Stimulated activated naive B cell treated with anti-CD40 and anti-IgM and Interleukin-4, amounts not matched to agents 10 μg/mL and 1 μg/mL and 100 μg/mL, for 72 hours (primary cell): ENCODE measurements around the gene LEPROT.
"Not testable (repeated sequence)": the region's sequence is repeated elsewhere in the genome, so short reads cannot be mapped to it uniquely, and the experiment has no call there.

Source experiments
- ATAC-seq, 2 donors: fragments of 150-1000 bp; cut with Tn5 transposase; replicated peaks; 2 replicates each; pipeline ENCODE4 v1.10.0; 2021; ENCODE audit warnings: moderate library complexity in 1 of 2
- DNase-seq: peaks from one replicate; pipeline ENCODE4 v3.0.0; 2021
- H3K27ac Mint-ChIP-seq: one replicate; pipeline ENCODE4 v1.8.0; 2022; ENCODE audit warnings: mild to moderate bottlenecking, mixed read lengths
- H3K27me3 Mint-ChIP-seq, 2 donors: one replicate each; pipeline ENCODE4 v1.8.0; 2022; ENCODE audit warnings: mixed read lengths in 2 of 2
- H3K36me3 Mint-ChIP-seq, 2 donors: one replicate each; pipeline ENCODE4 v1.8.0; 2022; ENCODE audit warnings: mixed read lengths in 2 of 2, mild to moderate bottlenecking in 1 of 2
- H3K4me1 Mint-ChIP-seq, 2 donors: one replicate each; pipeline ENCODE4 v1.8.0; 2022; ENCODE audit warnings: mixed read lengths in 2 of 2, mild to moderate bottlenecking in 1 of 2
- H3K4me3 Mint-ChIP-seq, 2 donors: one replicate each; pipeline ENCODE4 v1.8.0; 2022; ENCODE audit warnings: mild to moderate bottlenecking in 2 of 2, mixed read lengths in 2 of 2, moderate library complexity in 1 of 2
- H3K9me3 Mint-ChIP-seq, 2 donors: one replicate each; pipeline ENCODE4 v1.8.0; 2022; ENCODE audit warnings: mixed read lengths in 2 of 2, mild to moderate bottlenecking in 1 of 2

Gene LEPROT

DNA sequence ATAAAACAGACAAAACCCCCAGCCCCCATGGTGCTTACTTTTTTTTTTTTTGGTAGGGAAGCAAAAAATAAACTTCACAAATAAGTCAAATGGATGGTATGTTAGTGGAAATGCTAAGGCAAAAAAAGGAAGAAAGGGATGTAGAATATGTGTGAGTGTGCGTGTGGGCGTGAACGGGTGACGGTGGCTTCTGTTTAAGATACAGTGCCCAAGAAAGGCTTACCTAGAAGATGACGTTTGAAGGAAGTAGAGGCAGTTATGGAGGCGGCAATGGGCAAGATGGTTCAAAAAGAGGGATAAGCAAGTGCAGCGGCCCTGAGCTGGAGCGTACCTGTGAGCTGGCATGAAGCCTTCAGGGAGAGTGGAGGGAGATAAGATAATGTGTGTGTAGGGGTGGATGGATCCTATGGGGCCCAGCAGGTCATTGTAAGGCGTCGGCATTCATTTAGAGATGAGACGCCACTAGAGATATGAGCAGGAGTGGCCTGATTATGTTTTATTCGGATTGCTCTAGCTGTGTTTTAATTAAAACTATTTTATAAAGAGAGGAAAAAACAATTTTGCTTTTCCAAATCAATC lies 19.9 kb downstream of the LEPROT start:
- Mint-ChIP-seq H3K27ac (no peak overlapping the region), H3K27me3 (no peaks in the 10 kb centered on the region), H3K36me3 (peaks cover 1 to 8% of the 10 kb centered on the region in 2 donors), H3K4me1 (no peaks in the 10 kb centered on the region), H3K4me3 (no peak overlapping the region), H3K9me3 (no peaks in the 10 kb centered on the region)
- no peak for ATAC-seq
- DNase-seq, result no peak

DNA sequence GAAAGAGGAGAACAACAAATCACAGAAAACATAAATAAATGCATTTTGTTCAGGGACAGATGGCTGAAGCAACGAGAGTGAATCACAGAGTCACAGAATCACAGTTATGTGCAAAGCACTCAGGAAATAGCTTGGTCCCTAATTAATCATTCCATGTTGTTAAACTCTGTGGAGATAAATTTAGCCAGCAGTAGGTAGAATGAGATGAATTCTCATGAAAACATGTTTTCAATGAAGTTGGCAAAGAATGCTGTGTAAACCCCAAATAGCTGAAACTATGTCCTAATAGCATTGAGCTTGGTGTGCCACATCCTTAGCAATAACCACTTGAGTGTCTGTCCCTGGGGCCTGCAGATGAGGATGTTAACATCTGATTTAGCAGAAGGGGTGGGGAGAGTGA lies 20.4 kb downstream of the LEPROT start:
- no peaks in the 10 kb centered on the region for H3K4me1 Mint-ChIP-seq
- peaks cover 1 to 8% of the 10 kb centered on the region in 2 donors for H3K36me3 Mint-ChIP-seq
- no peak overlapping the region for H3K27ac Mint-ChIP-seq
- no peaks in the 10 kb centered on the region for H3K9me3 Mint-ChIP-seq
- ATAC-seq (no peak), DNase-seq (no peak)
- no peak overlapping the region for H3K4me3 Mint-ChIP-seq
- H3K27me3 Mint-ChIP-seq, result no peaks in the 10 kb centered on the region

DNA sequence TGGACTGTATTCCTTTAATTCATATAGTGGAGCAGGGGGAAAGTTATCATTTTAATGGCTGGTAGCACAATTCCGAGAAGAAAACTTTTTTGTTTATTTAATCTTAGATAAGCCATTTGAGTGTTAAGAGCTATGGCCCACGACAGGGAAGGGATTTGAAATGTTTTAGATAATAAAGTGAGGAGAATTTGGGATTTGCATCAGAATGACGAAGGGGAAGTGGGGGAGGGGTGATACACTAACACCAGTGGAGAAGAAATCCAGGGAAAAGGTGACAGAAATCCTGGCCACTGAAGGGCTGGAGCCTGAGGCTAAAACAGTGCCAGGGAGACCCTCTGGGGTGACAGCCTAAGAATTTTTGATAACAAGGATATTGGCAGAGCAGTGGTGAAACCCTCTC lies 21.0 kb downstream of the LEPROT start:
- Mint-ChIP-seq H3K36me3 (peaks cover 1 to 5% of the 10 kb centered on the region in 2 donors), H3K4me1 (no peaks in the 10 kb centered on the region), H3K27me3 (no peaks in the 10 kb centered on the region), H3K27ac (no peak overlapping the region), H3K4me3 (no peak overlapping the region), H3K9me3 (no peaks in the 10 kb centered on the region)
- DNase-seq, result no peak
- no peak for ATAC-seq

DNA sequence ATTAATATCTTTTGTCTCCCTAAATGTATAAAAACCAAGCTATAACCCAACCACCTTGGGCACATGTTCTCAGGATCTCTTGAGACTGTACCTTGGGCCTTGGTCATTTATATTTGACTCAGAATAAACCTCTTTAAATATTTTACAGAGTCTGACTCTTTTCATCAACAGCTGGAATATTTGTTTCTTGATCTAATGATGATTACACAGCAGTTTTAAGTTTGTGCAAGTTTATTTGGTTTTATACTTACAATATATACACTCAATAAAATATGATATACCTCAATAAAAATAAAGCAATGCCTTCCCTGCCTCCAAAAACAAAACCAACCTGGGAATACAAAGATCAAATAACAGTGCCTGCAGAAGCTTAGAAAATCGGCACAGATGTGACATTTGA lies 22.0 kb downstream of the LEPROT start:
- no peak for DNase-seq
- ATAC-seq, result no peak
- H3K4me1 Mint-ChIP-seq, result no peaks in the 10 kb centered on the region
- H3K27me3 Mint-ChIP-seq, result no peaks in the 10 kb centered on the region
- peaks cover 1 to 2% of the 10 kb centered on the region in 2 donors for H3K36me3 Mint-ChIP-seq
- no peaks in the 10 kb centered on the region for H3K9me3 Mint-ChIP-seq
- H3K27ac Mint-ChIP-seq, result no peak overlapping the region
- no peak overlapping the region for H3K4me3 Mint-ChIP-seq

DNA sequence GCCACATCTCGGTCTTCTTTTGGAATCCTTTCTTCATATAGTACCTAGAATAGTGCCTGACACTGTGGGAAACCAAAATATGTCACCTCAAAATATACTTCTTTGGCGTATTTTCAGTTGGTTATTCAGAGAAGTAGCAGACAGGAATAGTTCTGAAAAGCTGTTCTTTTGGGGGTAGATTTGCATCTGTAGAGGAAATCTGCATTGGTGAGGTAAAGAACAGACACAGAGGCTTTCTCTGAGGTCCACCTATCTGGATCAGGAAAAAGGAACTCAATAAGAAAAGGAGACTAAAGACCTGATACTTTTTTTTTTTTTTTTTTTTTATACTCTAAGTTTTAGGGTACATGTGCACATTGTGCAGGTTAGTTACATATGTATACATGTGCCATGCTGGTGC lies 23.2 kb downstream of the LEPROT start:
- peaks cover 0 to 1% of the 10 kb centered on the region in 2 donors for H3K36me3 Mint-ChIP-seq
- no peaks in the 10 kb centered on the region for H3K4me1 Mint-ChIP-seq
- no peak overlapping the region for H3K4me3 Mint-ChIP-seq
- ATAC-seq (no peak), DNase-seq (no peak)
- no peaks in the 10 kb centered on the region for H3K9me3 Mint-ChIP-seq
- H3K27ac Mint-ChIP-seq, result no peak overlapping the region
- no peaks in the 10 kb centered on the region for H3K27me3 Mint-ChIP-seq

DNA sequence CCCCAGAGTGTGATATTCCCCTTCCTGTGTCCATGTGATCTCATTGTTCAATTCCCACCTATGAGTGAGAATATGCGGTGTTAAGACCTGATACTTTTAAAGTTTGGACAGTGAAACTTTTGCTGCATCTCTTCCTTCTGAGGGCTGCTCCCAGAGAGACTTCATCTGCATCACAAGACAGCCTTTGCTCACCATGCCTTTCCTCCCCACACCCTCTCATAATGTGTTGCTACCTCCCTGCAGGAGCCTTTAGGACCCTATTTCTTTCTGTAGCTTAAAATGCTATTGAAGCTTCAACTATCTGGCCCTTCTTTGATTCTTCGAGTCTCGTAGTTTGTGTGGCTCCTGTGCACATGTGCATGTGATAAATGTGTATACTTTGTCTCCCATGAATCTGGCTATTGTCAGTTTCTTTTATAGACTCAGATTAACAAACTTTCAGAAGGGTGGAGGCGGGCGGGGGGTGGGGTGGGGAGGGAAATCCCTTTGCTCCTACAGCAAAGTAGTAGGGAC lies 23.7 kb downstream of the LEPROT start:
- no peak overlapping the region for H3K4me3 Mint-ChIP-seq
- ATAC-seq (no peak), DNase-seq (no peak)
- H3K4me1 Mint-ChIP-seq, result no peaks in the 10 kb centered on the region
- H3K27me3 Mint-ChIP-seq, result no peaks in the 10 kb centered on the region
- H3K27ac Mint-ChIP-seq, result no peak overlapping the region
- no peaks in the 10 kb centered on the region for H3K9me3 Mint-ChIP-seq
- peaks cover 0 to 1% of the 10 kb centered on the region in 2 donors for H3K36me3 Mint-ChIP-seq

DNA sequence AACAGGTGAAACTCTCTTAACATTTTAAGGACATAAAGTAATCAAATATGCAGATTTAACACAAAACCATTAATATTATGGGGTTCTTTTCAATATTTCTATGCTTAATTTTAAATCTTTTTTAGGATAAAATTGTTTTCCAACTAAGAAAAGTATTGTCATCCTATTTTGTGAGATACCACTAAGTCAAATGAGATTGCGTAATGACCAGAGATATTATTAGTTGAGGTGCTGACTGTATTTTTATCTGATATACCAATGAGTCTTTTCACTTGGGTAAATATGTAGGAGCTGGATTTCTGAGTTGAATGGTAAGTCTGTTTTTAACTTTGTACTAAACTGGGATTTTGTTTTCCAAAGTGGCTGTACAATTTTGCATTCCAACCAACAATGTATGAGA lies 25.4 kb downstream of the LEPROT start:
- no peaks in the 10 kb centered on the region for H3K9me3 Mint-ChIP-seq
- H3K4me1 Mint-ChIP-seq, result no peaks in the 10 kb centered on the region
- H3K4me3 Mint-ChIP-seq, result no peak overlapping the region
- no peak for ATAC-seq
- DNase-seq, result no peak
- H3K27me3 Mint-ChIP-seq, result no peaks in the 10 kb centered on the region
- no peaks in the 10 kb centered on the region for H3K36me3 Mint-ChIP-seq
- no peak overlapping the region for H3K27ac Mint-ChIP-seq

DNA sequence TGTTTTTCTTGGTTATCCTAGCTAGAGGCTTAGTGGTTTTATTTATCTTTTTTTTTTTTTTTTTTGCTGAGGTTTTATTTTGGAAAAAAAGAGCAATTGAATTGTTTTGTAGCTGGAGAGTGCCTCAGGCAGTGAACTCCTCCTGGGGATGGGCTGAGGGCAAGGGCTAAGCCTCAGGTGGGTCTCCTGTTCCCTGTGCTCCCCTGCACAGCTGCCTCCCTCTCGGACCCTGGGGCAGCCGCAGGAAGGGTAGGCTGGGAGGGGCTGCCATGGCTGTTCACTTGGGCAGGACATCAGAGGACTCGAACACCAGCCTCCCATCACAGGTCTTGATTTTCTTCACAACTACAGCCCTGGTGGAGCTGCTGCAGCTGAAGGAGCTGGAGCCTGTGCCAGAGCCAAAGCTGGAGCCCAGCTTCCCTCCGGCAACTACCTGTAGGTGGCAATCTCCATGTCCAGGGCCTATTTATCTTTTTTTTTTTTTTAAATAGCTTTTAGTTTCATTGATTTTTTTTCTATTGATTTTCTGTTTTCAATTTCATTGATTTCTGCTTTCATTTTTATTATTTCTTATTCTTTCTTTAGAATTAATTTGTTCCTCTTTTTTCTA lies 28.9 kb downstream of the LEPROT start:
- no peaks in the 10 kb centered on the region for H3K9me3 Mint-ChIP-seq
- no peak for ATAC-seq
- no peaks in the 10 kb centered on the region for H3K27me3 Mint-ChIP-seq
- no peak for DNase-seq
- H3K27ac Mint-ChIP-seq, result no peak overlapping the region
- no peak overlapping the region for H3K4me3 Mint-ChIP-seq
- peaks cover 0 to 4% of the 10 kb centered on the region in 2 donors for H3K36me3 Mint-ChIP-seq
- no peaks in the 10 kb centered on the region for H3K4me1 Mint-ChIP-seq

DNA sequence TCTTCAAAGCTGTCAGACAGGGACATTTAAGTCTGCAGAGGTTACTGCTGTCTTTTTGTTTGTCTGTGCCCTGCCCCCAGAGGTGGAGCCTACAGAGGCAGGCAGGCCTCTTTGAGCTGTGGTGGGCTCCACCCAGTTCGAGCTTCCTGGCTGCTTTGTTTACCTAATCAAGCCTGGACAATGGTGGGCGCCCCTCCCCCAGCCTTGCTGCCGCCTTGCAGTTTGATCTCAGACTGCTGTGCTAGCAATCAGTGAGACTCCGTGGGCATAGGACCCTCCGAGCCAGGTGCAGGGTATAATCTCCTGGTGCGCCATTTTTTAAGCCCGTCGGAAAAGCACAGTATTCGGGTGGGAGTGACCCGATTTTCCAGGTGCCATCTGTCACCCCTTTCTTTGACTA lies 35.2 kb downstream of the LEPROT start:
- Mint-ChIP-seq H3K9me3 (peaks cover 6 to 12% of the 10 kb centered on the region in 2 donors), H3K36me3 (peaks cover 0 to 14% of the 10 kb centered on the region in 2 donors)
- H3K4me3 Mint-ChIP-seq, DNase-seq, ATAC-seq, H3K4me1 Mint-ChIP-seq, H3K27ac Mint-ChIP-seq, H3K27me3 Mint-ChIP-seq: not testable (repeated sequence)

DNA sequence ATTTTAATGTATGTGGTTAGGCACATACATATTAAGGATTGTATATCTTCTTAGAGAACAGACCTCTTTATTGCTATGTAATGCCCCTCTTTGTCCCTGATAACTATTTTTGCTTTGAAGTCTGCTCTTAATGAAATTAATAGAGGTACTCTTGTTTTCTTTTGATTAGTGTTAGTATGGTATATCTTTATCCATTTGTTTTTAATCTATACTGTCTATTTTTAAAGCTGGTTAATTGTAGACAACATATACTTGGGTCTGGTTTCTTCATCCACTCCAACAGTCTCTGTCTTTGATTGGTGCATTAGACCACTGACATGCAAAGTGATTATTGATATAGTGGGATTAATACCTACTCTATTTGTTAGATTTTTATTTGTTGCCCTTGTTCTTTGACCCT lies 36.0 kb downstream of the LEPROT start:
- H3K9me3 Mint-ChIP-seq, result peaks cover 6 to 12% of the 10 kb centered on the region in 2 donors
- DNase-seq (no peak), ATAC-seq (no peak)
- no peaks in the 10 kb centered on the region for H3K27me3 Mint-ChIP-seq
- peaks cover 0 to 14% of the 10 kb centered on the region in 2 donors for H3K36me3 Mint-ChIP-seq
- no peak overlapping the region for H3K27ac Mint-ChIP-seq
- peaks cover 0 to 3% of the 10 kb centered on the region in 2 donors for H3K4me1 Mint-ChIP-seq
- no peak overlapping the region for H3K4me3 Mint-ChIP-seq

DNA sequence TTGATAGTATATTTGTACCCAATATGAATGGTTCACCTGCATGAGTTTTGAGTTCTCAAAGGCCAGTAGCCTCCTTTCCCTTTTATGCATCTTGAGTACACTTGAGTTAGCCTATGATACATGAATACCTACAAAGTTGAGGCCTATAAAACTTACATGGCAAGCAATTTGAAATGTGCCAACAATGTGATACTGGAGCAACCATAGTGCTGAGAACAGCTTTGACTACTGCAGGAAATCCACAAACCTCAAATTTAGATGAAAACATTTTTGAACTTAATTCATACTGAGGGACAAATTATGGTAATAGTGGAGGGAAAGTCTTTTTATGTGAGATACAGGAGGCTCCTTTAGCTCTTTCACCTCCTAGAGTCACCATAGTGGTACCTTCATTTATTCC lies 37.4 kb downstream of the LEPROT start:
- peaks cover 0 to 14% of the 10 kb centered on the region in 2 donors for H3K36me3 Mint-ChIP-seq
- H3K27ac Mint-ChIP-seq, result no peak overlapping the region
- no peaks in the 10 kb centered on the region for H3K27me3 Mint-ChIP-seq
- H3K9me3 Mint-ChIP-seq, result peaks cover 6 to 14% of the 10 kb centered on the region in 2 donors
- peaks cover 0 to 3% of the 10 kb centered on the region in 2 donors for H3K4me1 Mint-ChIP-seq
- DNase-seq (no peak), ATAC-seq (no peak)
- no peak overlapping the region for H3K4me3 Mint-ChIP-seq

DNA sequence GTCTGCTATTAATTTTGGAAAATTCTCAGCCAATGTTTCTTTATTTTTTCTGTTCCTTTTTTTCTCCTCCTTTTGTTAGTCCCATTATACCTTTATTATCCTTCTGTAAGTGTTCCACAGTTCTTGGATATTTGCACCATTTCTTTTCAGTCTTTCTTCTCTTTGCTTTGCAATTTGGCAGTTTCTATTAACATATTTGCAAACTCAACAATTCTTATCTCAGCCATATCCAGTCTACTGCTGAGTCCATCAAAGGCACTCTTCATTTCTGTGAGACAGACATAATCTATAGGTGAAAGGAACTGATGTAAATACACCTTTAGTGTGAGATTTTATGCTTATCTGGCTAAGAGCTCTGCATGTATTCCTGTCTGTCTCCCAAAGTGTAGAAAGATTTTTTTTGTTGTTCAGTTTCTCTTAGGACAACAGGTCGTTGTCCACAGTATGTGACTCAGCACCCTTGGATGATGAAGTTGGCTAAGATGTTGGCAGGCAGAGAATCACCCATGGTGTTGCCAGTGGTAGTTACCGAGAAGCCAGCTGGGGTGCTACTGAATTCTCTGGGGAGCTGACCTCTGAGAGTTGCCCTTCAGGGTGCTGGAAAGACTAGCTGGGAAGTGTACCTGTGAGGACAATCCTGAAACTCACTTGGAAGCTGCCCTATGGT lies 38.4 kb downstream of the LEPROT start:
- H3K36me3 Mint-ChIP-seq, result peaks cover 0 to 15% of the 10 kb centered on the region in 2 donors
- no peaks in the 10 kb centered on the region for H3K27me3 Mint-ChIP-seq
- peak; percentile 8 to 14 for ATAC-seq
- peaks cover 11 to 17% of the 10 kb centered on the region in 2 donors for H3K9me3 Mint-ChIP-seq
- no peak overlapping the region for H3K4me3 Mint-ChIP-seq
- no peak for DNase-seq
- peaks cover 0 to 5% of the 10 kb centered on the region in 2 donors for H3K4me1 Mint-ChIP-seq
- H3K27ac Mint-ChIP-seq, result no peak overlapping the region

DNA sequence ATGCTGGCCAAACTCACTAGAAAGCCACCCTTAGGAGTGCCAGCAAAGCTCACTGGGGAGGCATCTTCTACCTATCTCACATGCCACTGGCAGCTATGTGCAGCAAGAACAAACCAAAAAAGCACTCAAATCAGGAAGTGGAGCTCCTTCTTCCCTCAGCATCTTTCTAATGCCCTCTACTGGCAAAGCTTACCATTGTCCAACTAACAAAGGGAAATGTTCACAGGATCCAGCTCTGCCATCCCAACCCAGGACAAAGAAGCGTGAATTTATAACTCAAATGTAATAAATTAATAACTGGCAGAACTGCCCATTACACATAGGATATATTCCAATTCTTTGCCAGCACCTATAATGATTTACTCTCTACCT lies 38.9 kb downstream of the LEPROT start:
- no peak for DNase-seq

DNA sequence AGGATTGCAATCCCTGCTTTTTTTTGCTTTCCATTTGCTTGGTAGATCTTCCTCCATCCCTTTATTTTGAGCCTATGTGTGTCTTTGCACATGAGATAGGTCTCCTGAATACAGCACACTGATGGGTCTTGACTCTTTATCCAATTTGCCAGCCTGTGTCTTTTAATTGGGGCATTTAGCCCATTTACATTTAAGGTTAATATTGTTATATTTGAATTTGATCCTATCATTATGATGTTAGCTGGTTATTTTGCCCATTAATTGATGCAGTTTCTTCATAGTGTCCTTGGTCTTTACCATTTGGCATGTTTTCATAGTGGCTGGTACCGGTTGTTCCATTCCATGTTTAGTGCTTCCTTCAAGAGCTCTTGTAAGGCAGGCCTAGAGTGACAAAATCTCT lies 45.4 kb downstream of the LEPROT start:
- H3K4me3 Mint-ChIP-seq, H3K36me3 Mint-ChIP-seq, ATAC-seq, H3K27me3 Mint-ChIP-seq, DNase-seq, H3K27ac Mint-ChIP-seq, H3K9me3 Mint-ChIP-seq, H3K4me1 Mint-ChIP-seq: not testable (repeated sequence)

More for the DNA sequence above, 38.9 kb downstream of the LEPROT start:
- Mint-ChIP-seq H3K36me3 (peaks cover 0 to 15% of the 10 kb centered on the region in 2 donors), H3K27ac (no peak overlapping the region), H3K9me3 (peaks cover 12 to 17% of the 10 kb centered on the region in 2 donors), H3K4me3 (no peak overlapping the region), H3K4me1 (peaks cover 0 to 6% of the 10 kb centered on the region in 2 donors), H3K27me3 (no peaks in the 10 kb centered on the region)
- peak; percentile 59 to 60 for ATAC-seq

DNA sequence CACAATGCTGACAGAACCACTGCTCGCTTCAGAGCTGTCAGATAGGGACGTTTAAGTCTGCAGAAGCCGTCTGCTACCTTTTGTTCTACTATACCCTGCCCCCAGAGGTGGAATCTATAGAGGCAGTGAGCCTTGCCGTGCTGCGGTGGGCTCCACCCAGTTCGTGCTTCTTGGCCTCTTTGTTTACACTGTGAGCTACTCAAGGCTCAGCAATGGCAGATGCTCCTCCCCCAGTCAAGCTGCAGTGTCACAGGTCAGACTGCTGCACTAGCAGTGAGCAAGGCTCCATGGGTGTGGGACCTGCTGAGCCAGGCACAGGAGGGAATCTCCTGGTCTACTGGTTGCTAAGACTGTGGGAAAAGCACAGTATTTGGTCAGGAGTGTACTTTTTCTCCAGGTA lies 47.1 kb downstream of the LEPROT start:
- H3K27ac Mint-ChIP-seq, result no peak overlapping the region
- peaks cover 0 to 3% of the 10 kb centered on the region in 2 donors for H3K27me3 Mint-ChIP-seq
- DNase-seq, result no peak
- no peak for ATAC-seq
- H3K4me3 Mint-ChIP-seq, result no peak overlapping the region
- peaks cover 2 to 10% of the 10 kb centered on the region in 2 donors for H3K36me3 Mint-ChIP-seq
- H3K4me1 Mint-ChIP-seq, result peaks cover 0 to 4% of the 10 kb centered on the region in 2 donors
- peaks cover 5 to 10% of the 10 kb centered on the region in 2 donors for H3K9me3 Mint-ChIP-seq
